Upper lobe of right lung (tissue), 1 donor: ENCODE results near the gene UCP3. TPM values are rescaled to one million over a fixed set of nuclear protein-coding genes. Genes with fewer than 3 reads are reported as not detected.
A peak's percentile ranks its signal among the peaks of the same experiment; 100 is the strongest.

ENCODE experiments used
- ATAC-seq: fragments of 200-7000 bp; cut with Tn5 transposase; one replicate; pipeline ENCODE4 v1.9.1; 2020; ENCODE audit warnings: mild to moderate bottlenecking, moderate library complexity
- DNase-seq: peaks from one replicate; pipeline ENCODE4 v3.0.0-alpha.2; 2020
- H3K27ac ChIP-seq: fragments of 200-600 bp; one replicate; pipeline ENCODE4 v1.8.0; 2022
- H3K27me3 ChIP-seq: fragments of 200-600 bp; one replicate; pipeline ENCODE4 v1.8.0; 2022; ENCODE audit warnings: mild to moderate bottlenecking
- H3K36me3 ChIP-seq: fragments of 200-600 bp; one replicate; pipeline ENCODE4 v1.8.0; 2022
- H3K4me1 ChIP-seq: fragments of 200-600 bp; one replicate; pipeline ENCODE4 v1.8.0; 2022
- H3K4me3 ChIP-seq: fragments of 200-600 bp; one replicate; pipeline ENCODE4 v1.8.0; 2022; ENCODE audit warnings: mild to moderate bottlenecking
- H3K9me3 ChIP-seq: fragments of 200-600 bp; one replicate; pipeline ENCODE4 v1.8.0; 2022
- CTCF ChIP-seq: fragments of 200-600 bp; IDR thresholded peaks from one replicate; pipeline ENCODE4 v1.8.0; 2022; ENCODE audit warnings: antibody characterized with exemption
- intact Hi-C: fragments of 100-400 bp; cut with DNase I; formaldehyde crosslinking; loops from one replicate; pipeline ENCODE4 v1.11.0; 2022
- total RNA-seq: library from RNA; stranded (reverse); fragmentation: NEBNext Ultra II Directional; extraction: Animal tissue kit (Norgen Biotek cat#: 25700); gene quantifications from one replicate; pipeline ENCODE4 v1.2.1, GENCODE V29; 2021
- donor health status: DM: no; HTN: yes; CAD: no; lungs with severe emphysema.

Gene UCP3
- total RNA-seq, 1 donor from 2014 or later = 2.6 TPM

- Histone ChIP-seq H3K27ac (no peak overlapping the region), H3K9me3 (no peaks in the 10 kb centered on the region), H3K36me3 (no peaks in the 10 kb centered on the region), H3K4me1 (no peaks in the 10 kb centered on the region), H3K4me3 (no peak overlapping the region), H3K27me3 (no peaks in the 10 kb centered on the region)
- ATAC-seq = no peak
- intact Hi-C loops = no loop called here
- no peak for DNase-seq
- TF ChIP-seq CTCF = no peak
Observed at GRCh38 chr11:73997120-73997770, 11.6 kb downstream of the UCP3 start.

GRCh38 chr11:73996161-73996747, 12.6 kb downstream of the UCP3 start:
- peak overlapping the region; percentile 67 for H3K27ac ChIP-seq
- no peak overlapping the region for H3K4me3 ChIP-seq
- H3K27me3 ChIP-seq = no peaks in the 10 kb centered on the region
- no peak for ATAC-seq
- H3K36me3 ChIP-seq = no peaks in the 10 kb centered on the region
- H3K9me3 ChIP-seq = no peaks in the 10 kb centered on the region
- no peak for TF ChIP-seq CTCF
- peaks cover 2% of the 10 kb centered on the region for H3K4me1 ChIP-seq
- no peak for DNase-seq
- intact Hi-C loops = no loop called here

- Histone ChIP-seq H3K4me1 (peaks cover 7% of the 10 kb centered on the region), H3K27me3 (no peaks in the 10 kb centered on the region), H3K4me3 (no peak overlapping the region), H3K36me3 (no peaks in the 10 kb centered on the region), H3K27ac (peak overlapping the region; percentile 67), H3K9me3 (no peaks in the 10 kb centered on the region)
- no peak for DNase-seq
- intact Hi-C loops = no loop called here
- ATAC-seq = no peak
- TF ChIP-seq CTCF = no peak
Observed at GRCh38 chr11:73995731-73996130, 13.2 kb downstream of the UCP3 start.

GRCh38 chr11:73995247-73995646, 13.6 kb downstream of the UCP3 start:
- TF ChIP-seq CTCF = no peak
- ATAC-seq = peak; percentile 90
- Histone ChIP-seq H3K36me3 (no peaks in the 10 kb centered on the region), H3K27ac (peak overlapping the region; percentile 67), H3K27me3 (no peaks in the 10 kb centered on the region), H3K4me1 (peaks cover 11% of the 10 kb centered on the region), H3K9me3 (no peaks in the 10 kb centered on the region), H3K4me3 (no peak overlapping the region)
- intact Hi-C loops = no loop called here
- DNase-seq = no peak

GRCh38 chr11:73991471-73992006, 17.3 kb downstream of the UCP3 start:
- H3K27me3 ChIP-seq = no peaks in the 10 kb centered on the region
- H3K36me3 ChIP-seq = no peaks in the 10 kb centered on the region
- DNase-seq (no peak), ATAC-seq (no peak)
- no peaks in the 10 kb centered on the region for H3K9me3 ChIP-seq
- no peak for TF ChIP-seq CTCF
- H3K4me3 ChIP-seq = no peak overlapping the region
- H3K27ac ChIP-seq = no peak overlapping the region
- peaks cover 11% of the 10 kb centered on the region for H3K4me1 ChIP-seq
- intact Hi-C loops = no loop called here
